Karpas-422 (cell line): Measurements from ENCODE around the gene PPP4R4. TPM values are rescaled to one million over a fixed set of nuclear protein-coding genes. Genes with fewer than 3 reads are reported as not detected.
A peak's percentile ranks its signal among the peaks of the same experiment; 100 is the strongest.

Experiments used
- DNase-seq: peaks from one replicate; pipeline ENCODE4 v3.0.0-alpha.2; 2015
- H2AFZ ChIP-seq: fragments of 200-600 bp; sonication (generic); 2 replicates; pipeline ENCODE4 v1.6.1; 2014; ENCODE audit warnings: antibody characterized with exemption, low read length, mixed read lengths
- H3K27ac ChIP-seq: fragments of 200-600 bp; sonication (generic); 2 replicates; pipeline ENCODE4 v1.5.1; 2014; ENCODE audit warnings: mild to moderate bottlenecking, low read length, moderate library complexity
- H3K27me3 ChIP-seq: fragments of 200-600 bp; sonication (generic); 2 replicates; pipeline ENCODE4 v1.6.1; 2014; ENCODE audit warnings: low read length, mixed read lengths
- H3K36me3 ChIP-seq: fragments of 200-600 bp; sonication (generic); 2 replicates; pipeline ENCODE4 v1.6.1; 2014; ENCODE audit warnings: low read length, mixed read lengths; ENCODE audit not compliant: insufficient read depth
- H3K4me1 ChIP-seq: fragments of 200-600 bp; sonication (generic); 2 replicates; pipeline ENCODE4 v1.6.1; 2014; ENCODE audit warnings: mild to moderate bottlenecking, low read length, mixed read lengths
- H3K4me2 ChIP-seq: fragments of 200-600 bp; sonication (generic); 2 replicates; pipeline ENCODE4 v1.6.1; 2014; ENCODE audit warnings: low read length, low read depth, mild to moderate bottlenecking; ENCODE audit not compliant: poor library complexity, severe bottlenecking
- H3K4me3 ChIP-seq: fragments of 200-600 bp; sonication (generic); 2 replicates; pipeline ENCODE4 v1.5.1; 2014; ENCODE audit warnings: mild to moderate bottlenecking, antibody characterized with exemption, low read length, mixed read lengths
- H3K79me2 ChIP-seq: fragments of 200-600 bp; sonication (generic); 2 replicates; pipeline ENCODE4 v1.6.1; 2014; ENCODE audit warnings: mild to moderate bottlenecking, low read length, mixed read lengths
- H3K9ac ChIP-seq: fragments of 200-600 bp; sonication (generic); 2 replicates; pipeline ENCODE4 v1.6.0; 2014; ENCODE audit warnings: low read length
- H3K9me2 ChIP-seq: fragments of 200-600 bp; sonication (generic), shearing (Covaris generic); replicated peaks from 2 replicates; pipeline ENCODE4 v1.6.0; 2014; ENCODE audit warnings: mild to moderate bottlenecking, low read length, moderate library complexity; ENCODE audit not compliant: insufficient read depth
- H3K9me3 ChIP-seq: fragments of 300-700, 200-600 bp; sonication (generic); 2 replicates; pipeline ENCODE4 v1.6.1; 2014; ENCODE audit warnings: low read length, mixed read lengths
- H4K20me1 ChIP-seq: fragments of 200-600 bp; sonication (generic); 2 replicates; pipeline ENCODE4 v1.6.1; 2014; ENCODE audit warnings: mild to moderate bottlenecking, antibody characterized with exemption, low read length, low read depth; ENCODE audit not compliant: insufficient read depth
- total RNA-seq: library from RNA; depleted of rRNA; stranded (reverse); fragments of >200 nt; shearing (Covaris generic); gene quantifications from 2 replicates; pipeline ENCODE4 v1.2.3, GENCODE V29; 2014; ENCODE audit warnings: low replicate concordance

PPP4R4 gene
- total RNA-seq, 1 experiment from 2014 or later, result 0.75 TPM

GRCh38 chr14:94312481-94313246 lies 138.5 kb downstream of the PPP4R4 start:
- Histone ChIP-seq H3K79me2 (no peaks in the 10 kb centered on the region), H3K4me3 (no peak overlapping the region), H3K27me3 (no peaks in the 10 kb centered on the region), H4K20me1 (no peaks in the 10 kb centered on the region), H3K9ac (no peak overlapping the region), H3K9me3 (peaks cover 5% of the 10 kb centered on the region), H2AFZ (no peak overlapping the region), H3K4me2 (no peak overlapping the region), H3K27ac (no peak overlapping the region), H3K9me2 (no peaks in the 10 kb centered on the region), H3K36me3 (no peaks in the 10 kb centered on the region), H3K4me1 (no peaks in the 10 kb centered on the region)
- no peak for DNase-seq

- Histone ChIP-seq H3K36me3 (no peaks in the 10 kb centered on the region), H2AFZ (no peak overlapping the region), H3K4me1 (no peaks in the 10 kb centered on the region)
These were observed 140.0 kb downstream of the PPP4R4 start for GRCh38 chr14:94313991-94314655.

GRCh38 chr14:94314890-94315289 lies 140.8 kb downstream of the PPP4R4 start:
- H3K36me3 ChIP-seq, result no peaks in the 10 kb centered on the region
- DNase-seq, result no peak
- H3K4me3 ChIP-seq, result no peak overlapping the region
- H3K4me2 ChIP-seq, result no peak overlapping the region
- no peak overlapping the region for H3K27ac ChIP-seq
- H2AFZ ChIP-seq, result no peak overlapping the region
- no peaks in the 10 kb centered on the region for H4K20me1 ChIP-seq
- H3K9me3 ChIP-seq, result no peaks in the 10 kb centered on the region
- H3K4me1 ChIP-seq, result no peaks in the 10 kb centered on the region
- no peaks in the 10 kb centered on the region for H3K79me2 ChIP-seq
- H3K27me3 ChIP-seq, result no peaks in the 10 kb centered on the region
- H3K9me2 ChIP-seq, result no peaks in the 10 kb centered on the region
- H3K9ac ChIP-seq, result no peak overlapping the region

More at GRCh38 chr14:94313991-94314655, 140.0 kb downstream of the PPP4R4 start:
- H3K9ac ChIP-seq, result no peak overlapping the region
- no peaks in the 10 kb centered on the region for H3K9me2 ChIP-seq
- no peak overlapping the region for H3K27ac ChIP-seq
- no peak overlapping the region for H3K4me3 ChIP-seq
- DNase-seq, result no peak
- no peaks in the 10 kb centered on the region for H3K27me3 ChIP-seq
- H3K4me2 ChIP-seq, result no peak overlapping the region
- no peaks in the 10 kb centered on the region for H3K79me2 ChIP-seq
- no peaks in the 10 kb centered on the region for H3K9me3 ChIP-seq
- H4K20me1 ChIP-seq, result no peaks in the 10 kb centered on the region

- Histone ChIP-seq H3K36me3 (no peaks in the 10 kb centered on the region), H3K9me3 (no peaks in the 10 kb centered on the region), H4K20me1 (no peaks in the 10 kb centered on the region)
These were observed 142.6 kb downstream of the PPP4R4 start for GRCh38 chr14:94316692-94317091.

GRCh38 chr14:94317259-94317658 lies 143.1 kb downstream of the PPP4R4 start:
- H3K4me2 ChIP-seq, result no peak overlapping the region
- DNase-seq, result no peak
- no peak overlapping the region for H2AFZ ChIP-seq
- H3K36me3 ChIP-seq, result no peaks in the 10 kb centered on the region
- no peak overlapping the region for H3K27ac ChIP-seq
- no peaks in the 10 kb centered on the region for H3K9me3 ChIP-seq
- H3K4me3 ChIP-seq, result no peak overlapping the region
- H3K27me3 ChIP-seq, result no peaks in the 10 kb centered on the region
- no peak overlapping the region for H3K9ac ChIP-seq
- no peaks in the 10 kb centered on the region for H3K79me2 ChIP-seq
- H4K20me1 ChIP-seq, result no peaks in the 10 kb centered on the region
- no peaks in the 10 kb centered on the region for H3K4me1 ChIP-seq
- H3K9me2 ChIP-seq, result no peaks in the 10 kb centered on the region

More at GRCh38 chr14:94316692-94317091, 142.6 kb downstream of the PPP4R4 start:
- Histone ChIP-seq H3K9me2 (no peaks in the 10 kb centered on the region), H3K27ac (no peak overlapping the region), H3K4me1 (no peaks in the 10 kb centered on the region), H3K9ac (no peak overlapping the region), H3K79me2 (no peaks in the 10 kb centered on the region), H3K27me3 (no peaks in the 10 kb centered on the region), H3K4me2 (no peak overlapping the region), H2AFZ (no peak overlapping the region), H3K4me3 (no peak overlapping the region)
- no peak for DNase-seq

- H3K4me2 ChIP-seq, result no peak overlapping the region
- no peaks in the 10 kb centered on the region for H3K9me3 ChIP-seq
- no peaks in the 10 kb centered on the region for H3K36me3 ChIP-seq
- H4K20me1 ChIP-seq, result no peaks in the 10 kb centered on the region
- H3K79me2 ChIP-seq, result no peaks in the 10 kb centered on the region
- no peaks in the 10 kb centered on the region for H3K27me3 ChIP-seq
- no peak overlapping the region for H3K9ac ChIP-seq
- no peaks in the 10 kb centered on the region for H3K9me2 ChIP-seq
- no peak overlapping the region for H3K27ac ChIP-seq
- DNase-seq, result peak; percentile 51
- H2AFZ ChIP-seq, result no peak overlapping the region
- no peaks in the 10 kb centered on the region for H3K4me1 ChIP-seq
- no peak overlapping the region for H3K4me3 ChIP-seq
These were observed 146.1 kb downstream of the PPP4R4 start for GRCh38 chr14:94320243-94320642.

GRCh38 chr14:94321421-94322271 lies 147.5 kb downstream of the PPP4R4 start:
- Histone ChIP-seq H4K20me1 (no peaks in the 10 kb centered on the region), H3K9me3 (no peaks in the 10 kb centered on the region), H3K27me3 (no peaks in the 10 kb centered on the region), H3K79me2 (no peaks in the 10 kb centered on the region), H3K9ac (no peak overlapping the region), H3K4me2 (no peak overlapping the region), H2AFZ (no peak overlapping the region), H3K36me3 (no peaks in the 10 kb centered on the region), H3K4me1 (no peaks in the 10 kb centered on the region), H3K27ac (no peak overlapping the region), H3K9me2 (no peaks in the 10 kb centered on the region), H3K4me3 (no peak overlapping the region)
- DNase-seq, result no peak
